GM23338 (cell line): ENCODE results near the gene PGAM1. TPM values are rescaled to one million over a fixed set of nuclear protein-coding genes. Genes with fewer than 3 reads are reported as not detected.

ENCODE experiments used
- ATAC-seq: fragments of 200-7000 bp; cut with Tn5 transposase; 3 replicates; pipeline ENCODE4 v1.9.1; 2020
- DNase-seq: peaks from one replicate; pipeline ENCODE4 v3.0.0-alpha.2; 2015; ENCODE audit warnings: low spot score
- H2AFZ ChIP-seq: fragments of 200-600 bp; sonication (generic); 2 replicates; pipeline ENCODE4 v1.8.0; 2016; ENCODE audit warnings: antibody characterized with exemption, mild to moderate bottlenecking, moderate library complexity
- H3F3A ChIP-seq: fragments of 200-600 bp; sonication (generic); replicated peaks from 2 replicates; pipeline ENCODE4 v1.8.0; 2017; ENCODE audit warnings: antibody characterized with exemption, mixed run types, low read depth
- H3K27ac ChIP-seq: fragments of 200-600 bp; sonication (generic); 2 replicates; pipeline ENCODE4 v1.6.1; 2016; ENCODE audit warnings: low read depth
- H3K27me3 ChIP-seq: fragments of 200-600 bp; sonication (generic); 2 replicates; pipeline ENCODE4 v1.8.0; 2016; ENCODE audit warnings: mild to moderate bottlenecking, mixed run types, moderate library complexity; ENCODE audit not compliant: insufficient read depth
- H3K36me3 ChIP-seq: fragments of 200-600 bp; sonication (generic); 2 replicates; pipeline ENCODE4 v1.8.0; 2016; ENCODE audit warnings: mild to moderate bottlenecking; ENCODE audit not compliant: insufficient read depth
- H3K4me1 ChIP-seq: fragments of 200-600 bp; sonication (generic); 2 replicates; pipeline ENCODE4 v1.8.0; 2016; ENCODE audit warnings: mild to moderate bottlenecking, moderate library complexity; ENCODE audit not compliant: insufficient read depth
- H3K4me2 ChIP-seq: fragments of 200-600 bp; sonication (generic); 2 replicates; pipeline ENCODE4 v1.7.1; 2017; ENCODE audit warnings: mixed run types
- H3K4me3 ChIP-seq: fragments of 200-600 bp; sonication (generic); 2 replicates; pipeline ENCODE4 v1.6.1; 2016; ENCODE audit warnings: mixed run types
- H3K79me2 ChIP-seq: fragments of 200-600 bp; sonication (generic); replicated peaks from 2 replicates; pipeline ENCODE4 v1.8.0; 2017; ENCODE audit warnings: mild to moderate bottlenecking; ENCODE audit not compliant: insufficient read depth
- H3K9me2 ChIP-seq: fragments of 200-600 bp; sonication (generic); 2 replicates; pipeline ENCODE4 v1.8.0; 2017; ENCODE audit not compliant: insufficient read depth
- H4K20me1 ChIP-seq: fragments of 200-600 bp; sonication (generic); replicated peaks from 2 replicates; pipeline ENCODE4 v1.8.0; 2017; ENCODE audit warnings: mild to moderate bottlenecking; ENCODE audit not compliant: insufficient read depth
- H3K27ac Mint-ChIP-seq: 2 replicates; pipeline ENCODE4 v1.8.0; 2020; ENCODE audit warnings: inconsistent platforms, mild to moderate bottlenecking, moderate library complexity, mixed read lengths
- H3K27me3 Mint-ChIP-seq: 3 replicates; pipeline ENCODE4 v1.8.0; 2022; ENCODE audit warnings: low read depth, mild to moderate bottlenecking, moderate library complexity, mixed read lengths, inconsistent platforms; ENCODE audit not compliant: insufficient read depth, poor library complexity
- H3K36me3 Mint-ChIP-seq: 3 replicates; pipeline ENCODE4 v1.8.0; 2021; ENCODE audit warnings: low read depth, mild to moderate bottlenecking, inconsistent platforms, moderate library complexity, mixed read lengths
- H3K4me1 Mint-ChIP-seq: 3 replicates; pipeline ENCODE4 v1.8.0; 2020; ENCODE audit warnings: mild to moderate bottlenecking, inconsistent platforms, mixed read lengths
- H3K4me3 Mint-ChIP-seq: 3 replicates; pipeline ENCODE4 v1.8.0; 2021; ENCODE audit warnings: moderate library complexity, mild to moderate bottlenecking, inconsistent platforms, mixed read lengths
- H3K9me3 Mint-ChIP-seq: 3 replicates; pipeline ENCODE4 v1.8.0; 2020; ENCODE audit warnings: moderate library complexity, mild to moderate bottlenecking, inconsistent platforms, mixed read lengths
- CREB1 ChIP-seq: fragments of 250-450 bp; sonication (Bioruptor Pico); IDR thresholded peaks from 2 replicates; pipeline ENCODE4 v1.5.0; 2020; ENCODE audit warnings: low read depth, mild to moderate bottlenecking, moderate library complexity
- EZH2 ChIP-seq: fragments of 200-600 bp; sonication (generic); IDR thresholded peaks from one replicate; pipeline ENCODE4 v1.8.0; 2017; ENCODE audit warnings: antibody characterized with exemption, mild to moderate bottlenecking, low read depth; ENCODE audit not compliant: unreplicated experiment
- EZH2phosphoT487 ChIP-seq: fragments of 200-600 bp; sonication (generic); IDR thresholded peaks from one replicate; pipeline ENCODE4 v1.8.1; 2018; ENCODE audit warnings: antibody characterized with exemption; ENCODE audit not compliant: unreplicated experiment
- JUNB ChIP-seq: IDR thresholded peaks from one replicate; pipeline ENCODE4 v1.6.1; 2016; ENCODE audit warnings: antibody characterized with exemption; ENCODE audit not compliant: unreplicated experiment
- POLR2AphosphoS5 ChIP-seq: IDR thresholded peaks from 2 replicates; pipeline ENCODE4 v1.6.1; 2016; ENCODE audit warnings: antibody characterized with exemption, low read depth
- STAT1 ChIP-seq: IDR thresholded peaks from one replicate; pipeline ENCODE4 v1.6.1; 2016; ENCODE audit warnings: antibody characterized with exemption; ENCODE audit not compliant: unreplicated experiment
- ZNF331 ChIP-seq: fragments of 250-450 bp; sonication (Bioruptor Pico); IDR thresholded peaks from 2 replicates; pipeline ENCODE4 v1.5.0; 2020; ENCODE audit warnings: low read depth, mild to moderate bottlenecking, moderate library complexity
- polyA plus RNA-seq: library from polyadenylated mRNA; unstranded; fragments of >200 nt; fragmentation: Nextera tagmentation; extraction: Ambion mirVana; gene quantifications from 2 replicates; pipeline ENCODE4 v1.2.1, GENCODE V29; 2016
- total RNA-seq: library from RNA; depleted of rRNA; stranded (reverse); fragments of >200 nt; shearing (Covaris generic); gene quantifications from 2 replicates; pipeline ENCODE4 v1.2.3, GENCODE V29; 2014
- TF ChIP-seq, protein P1 (sequence below): fragments of 250-450 bp; sonication (Bioruptor Pico); IDR thresholded peaks from 2 replicates; pipeline ENCODE4 v1.5.0; 2020; ENCODE audit warnings: mild to moderate bottlenecking, moderate library complexity
- TF ChIP-seq, protein P2 (sequence below), 2 experiments: fragments of 200-600 bp in 1 of 2; sonication (generic) in 1 of 2; conservative IDR thresholded peaks; 2 replicates each; pipeline versions ENCODE4 v1.5.1 to v1.6.1; 2016 to 2017; ENCODE audit warnings: antibody characterized with exemption in 2 of 2, low read depth in 2 of 2, mild to moderate bottlenecking in 2 of 2, moderate library complexity in 1 of 2

The PGAM1 gene
- total and polyA plus RNA-seq, 2 experiments from 2014 or later, result 497 to 930 TPM

DNA sequence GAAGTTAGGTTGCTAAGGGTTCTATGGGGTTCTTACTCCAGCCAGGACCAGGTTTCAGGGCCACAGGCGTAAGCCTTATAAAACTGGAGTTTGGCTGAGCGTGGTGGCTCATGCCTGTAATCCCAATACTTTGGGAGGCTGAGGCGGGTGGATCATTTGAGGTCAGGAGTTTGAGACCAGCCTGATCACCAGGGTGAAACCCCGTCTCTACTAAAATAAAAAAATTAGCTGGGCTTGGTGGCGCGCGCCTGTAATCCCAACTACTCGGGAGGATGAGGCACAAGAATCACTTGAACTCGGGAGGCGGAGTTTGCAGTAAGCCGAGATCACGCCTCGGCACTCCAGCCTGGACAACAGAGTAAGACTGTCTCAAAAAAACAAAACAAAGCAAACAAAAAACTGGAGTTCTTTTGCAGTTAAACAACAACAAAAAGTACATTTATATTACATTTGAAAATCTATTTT is 24.5 kb upstream of the PGAM1 start (continued):
- TF ChIP-seq, protein P1, sequence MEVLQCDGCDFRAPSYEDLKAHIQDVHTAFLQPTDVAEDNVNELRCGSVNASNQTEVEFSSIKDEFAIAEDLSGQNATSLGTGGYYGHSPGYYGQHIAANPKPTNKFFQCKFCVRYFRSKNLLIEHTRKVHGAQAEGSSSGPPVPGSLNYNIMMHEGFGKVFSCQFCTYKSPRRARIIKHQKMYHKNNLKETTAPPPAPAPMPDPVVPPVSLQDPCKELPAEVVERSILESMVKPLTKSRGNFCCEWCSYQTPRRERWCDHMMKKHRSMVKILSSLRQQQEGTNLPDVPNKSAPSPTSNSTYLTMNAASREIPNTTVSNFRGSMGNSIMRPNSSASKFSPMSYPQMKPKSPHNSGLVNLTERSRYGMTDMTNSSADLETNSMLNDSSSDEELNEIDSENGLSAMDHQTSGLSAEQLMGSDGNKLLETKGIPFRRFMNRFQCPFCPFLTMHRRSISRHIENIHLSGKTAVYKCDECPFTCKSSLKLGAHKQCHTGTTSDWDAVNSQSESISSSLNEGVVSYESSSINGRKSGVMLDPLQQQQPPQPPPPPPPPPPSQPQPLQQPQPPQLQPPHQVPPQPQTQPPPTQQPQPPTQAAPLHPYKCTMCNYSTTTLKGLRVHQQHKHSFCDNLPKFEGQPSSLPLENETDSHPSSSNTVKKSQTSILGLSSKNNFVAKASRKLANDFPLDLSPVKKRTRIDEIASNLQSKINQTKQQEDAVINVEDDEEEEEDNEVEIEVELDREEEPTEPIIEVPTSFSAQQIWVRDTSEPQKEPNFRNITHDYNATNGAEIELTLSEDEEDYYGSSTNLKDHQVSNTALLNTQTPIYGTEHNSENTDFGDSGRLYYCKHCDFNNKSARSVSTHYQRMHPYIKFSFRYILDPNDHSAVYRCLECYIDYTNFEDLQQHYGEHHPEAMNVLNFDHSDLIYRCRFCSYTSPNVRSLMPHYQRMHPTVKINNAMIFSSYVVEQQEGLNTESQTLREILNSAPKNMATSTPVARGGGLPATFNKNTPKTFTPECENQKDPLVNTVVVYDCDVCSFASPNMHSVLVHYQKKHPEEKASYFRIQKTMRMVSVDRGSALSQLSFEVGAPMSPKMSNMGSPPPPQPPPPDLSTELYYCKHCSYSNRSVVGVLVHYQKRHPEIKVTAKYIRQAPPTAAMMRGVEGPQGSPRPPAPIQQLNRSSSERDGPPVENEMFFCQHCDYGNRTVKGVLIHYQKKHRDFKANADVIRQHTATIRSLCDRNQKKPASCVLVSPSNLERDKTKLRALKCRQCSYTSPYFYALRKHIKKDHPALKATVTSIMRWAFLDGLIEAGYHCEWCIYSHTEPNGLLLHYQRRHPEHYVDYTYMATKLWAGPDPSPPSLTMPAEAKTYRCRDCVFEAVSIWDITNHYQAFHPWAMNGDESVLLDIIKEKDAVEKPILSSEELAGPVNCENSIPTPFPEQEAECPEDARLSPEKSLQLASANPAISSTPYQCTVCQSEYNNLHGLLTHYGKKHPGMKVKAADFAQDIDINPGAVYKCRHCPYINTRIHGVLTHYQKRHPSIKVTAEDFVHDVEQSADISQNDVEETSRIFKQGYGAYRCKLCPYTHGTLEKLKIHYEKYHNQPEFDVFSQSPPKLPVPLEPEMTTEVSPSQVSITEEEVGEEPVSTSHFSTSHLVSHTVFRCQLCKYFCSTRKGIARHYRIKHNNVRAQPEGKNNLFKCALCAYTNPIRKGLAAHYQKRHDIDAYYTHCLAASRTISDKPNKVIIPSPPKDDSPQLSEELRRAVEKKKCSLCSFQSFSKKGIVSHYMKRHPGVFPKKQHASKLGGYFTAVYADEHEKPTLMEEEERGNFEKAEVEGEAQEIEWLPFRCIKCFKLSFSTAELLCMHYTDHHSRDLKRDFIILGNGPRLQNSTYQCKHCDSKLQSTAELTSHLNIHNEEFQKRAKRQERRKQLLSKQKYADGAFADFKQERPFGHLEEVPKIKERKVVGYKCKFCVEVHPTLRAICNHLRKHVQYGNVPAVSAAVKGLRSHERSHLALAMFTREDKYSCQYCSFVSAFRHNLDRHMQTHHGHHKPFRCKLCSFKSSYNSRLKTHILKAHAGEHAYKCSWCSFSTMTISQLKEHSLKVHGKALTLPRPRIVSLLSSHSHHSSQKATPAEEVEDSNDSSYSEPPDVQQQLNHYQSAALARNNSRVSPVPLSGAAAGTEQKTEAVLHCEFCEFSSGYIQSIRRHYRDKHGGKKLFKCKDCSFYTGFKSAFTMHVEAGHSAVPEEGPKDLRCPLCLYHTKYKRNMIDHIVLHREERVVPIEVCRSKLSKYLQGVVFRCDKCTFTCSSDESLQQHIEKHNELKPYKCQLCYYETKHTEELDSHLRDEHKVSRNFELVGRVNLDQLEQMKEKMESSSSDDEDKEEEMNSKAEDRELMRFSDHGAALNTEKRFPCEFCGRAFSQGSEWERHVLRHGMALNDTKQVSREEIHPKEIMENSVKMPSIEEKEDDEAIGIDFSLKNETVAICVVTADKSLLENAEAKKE, result no peak
- TF ChIP-seq, protein P2, sequence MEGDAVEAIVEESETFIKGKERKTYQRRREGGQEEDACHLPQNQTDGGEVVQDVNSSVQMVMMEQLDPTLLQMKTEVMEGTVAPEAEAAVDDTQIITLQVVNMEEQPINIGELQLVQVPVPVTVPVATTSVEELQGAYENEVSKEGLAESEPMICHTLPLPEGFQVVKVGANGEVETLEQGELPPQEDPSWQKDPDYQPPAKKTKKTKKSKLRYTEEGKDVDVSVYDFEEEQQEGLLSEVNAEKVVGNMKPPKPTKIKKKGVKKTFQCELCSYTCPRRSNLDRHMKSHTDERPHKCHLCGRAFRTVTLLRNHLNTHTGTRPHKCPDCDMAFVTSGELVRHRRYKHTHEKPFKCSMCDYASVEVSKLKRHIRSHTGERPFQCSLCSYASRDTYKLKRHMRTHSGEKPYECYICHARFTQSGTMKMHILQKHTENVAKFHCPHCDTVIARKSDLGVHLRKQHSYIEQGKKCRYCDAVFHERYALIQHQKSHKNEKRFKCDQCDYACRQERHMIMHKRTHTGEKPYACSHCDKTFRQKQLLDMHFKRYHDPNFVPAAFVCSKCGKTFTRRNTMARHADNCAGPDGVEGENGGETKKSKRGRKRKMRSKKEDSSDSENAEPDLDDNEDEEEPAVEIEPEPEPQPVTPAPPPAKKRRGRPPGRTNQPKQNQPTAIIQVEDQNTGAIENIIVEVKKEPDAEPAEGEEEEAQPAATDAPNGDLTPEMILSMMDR (conservative IDR thresholded peaks at IDR 0.05; ENCODE audit: low read depth in 2 of 2), result no peak
- TF ChIP-seq EZH2 (no peak), ZNF331 (CRISPR knock-in tag) (no peak), STAT1 (no peak), JUNB (no peak)

DNA sequence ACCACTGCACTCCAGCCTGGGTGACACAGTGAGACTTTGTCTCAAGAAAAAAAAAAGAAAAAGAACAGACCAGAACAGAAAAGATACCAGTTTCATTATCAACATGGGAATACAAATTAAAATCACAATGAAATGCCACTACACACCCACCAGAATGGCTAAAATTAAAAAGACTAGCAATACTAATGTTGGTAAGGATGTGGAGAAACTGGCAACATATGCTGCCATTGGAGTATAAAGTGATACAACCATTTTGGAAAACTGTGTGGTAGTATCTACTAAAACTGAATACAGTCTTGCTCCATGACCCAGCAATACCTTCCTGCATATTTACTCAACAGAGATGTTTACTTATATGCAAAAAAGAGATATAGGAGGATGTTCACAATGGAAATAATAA is 21.9 kb upstream of the PGAM1 start:
- H3K27ac Mint-ChIP-seq, result no peak overlapping the region

More for the DNA sequence above, 21.9 kb upstream of the PGAM1 start:
- H3K4me3 Mint-ChIP-seq, result no peak overlapping the region
- no peak for DNase-seq
- H3K27ac ChIP-seq, result no peak overlapping the region
- H4K20me1 ChIP-seq, result peaks cover 9% of the 10 kb centered on the region
- ATAC-seq, result no peak
- H3K9me3 Mint-ChIP-seq, result no peaks in the 10 kb centered on the region
- H3K27me3 ChIP-seq, result no peaks in the 10 kb centered on the region
- no peak overlapping the region for H2AFZ ChIP-seq
- peaks cover 13% of the 10 kb centered on the region; the same call in 1 of the 2 replicates for H3F3A ChIP-seq
- peaks cover 18% of the 10 kb centered on the region for H3K79me2 ChIP-seq
- peaks cover 8% of the 10 kb centered on the region; the same call in 1 of the 2 replicates for H3K4me1 ChIP-seq
- no peak overlapping the region for H3K4me3 ChIP-seq
- H3K36me3 Mint-ChIP-seq, result peaks cover 7% of the 10 kb centered on the region; the same call in 1 of the 3 replicates
- H3K9me2 ChIP-seq, result no peaks in the 10 kb centered on the region
- H3K27me3 Mint-ChIP-seq, result peaks cover 3% of the 10 kb centered on the region
- no peak overlapping the region for H3K4me2 ChIP-seq
- peaks cover 8% of the 10 kb centered on the region; the same call in 1 of the 2 replicates for H3K36me3 ChIP-seq
- peaks cover 5% of the 10 kb centered on the region; the same call in 2 of the 3 replicates for H3K4me1 Mint-ChIP-seq
- TF ChIP-seq ZNF331 (CRISPR knock-in tag) (no peak), POLR2AphosphoS5 (no peak), EZH2 (no peak), STAT1 (no peak), EZH2phosphoT487 (no peak), CREB1 (no peak)
- TF ChIP-seq, protein P2 (conservative IDR thresholded peaks at IDR 0.05; ENCODE audit: low read depth in 2 of 2), result no peak
